HEK293 (cell line): ENCODE results near the gene TIMM44.

Experiments used
- SCRT2 ChIP-seq: fragments of 450-650 bp; formaldehyde crosslinking; IDR thresholded peaks from 2 replicates; pipeline ENCODE4 v1.5.1; 2016; ENCODE audit warnings: missing biosample characterization, missing genetic modification characterization
- ZBTB26 ChIP-seq: fragments of 450-650 bp; formaldehyde crosslinking; optimal IDR thresholded peaks from 2 replicates; pipeline ENCODE3; 2016; ENCODE audit warnings: missing biosample characterization, mild to moderate bottlenecking, missing genetic modification characterization
- ZBTB48 ChIP-seq: fragments of 450-650 bp; formaldehyde crosslinking; IDR thresholded peaks from 2 replicates; pipeline ENCODE4 v1.5.1; 2016; ENCODE audit warnings: missing biosample characterization, missing genetic modification characterization
- ZNF274 ChIP-seq, 2 experiments: fragments of 200-500 bp in 1 of 2; fragments of 450-650 bp in 1 of 2; sonication (Bioruptor generic) in 1 of 2; formaldehyde crosslinking in 1 of 2; IDR thresholded peaks; 2 replicates each; pipeline versions ENCODE4 v1.5.1 to v1.6.1; 2014 to 2016; ENCODE audit warnings: borderline replicate concordance in 1 of 2, inconsistent platforms in 1 of 2, low read length in 1 of 2, missing biosample characterization in 1 of 2, missing genetic modification characterization in 1 of 2
- ZNF48 ChIP-seq: fragments of 450-650 bp; formaldehyde crosslinking; IDR thresholded peaks from 2 replicates; pipeline ENCODE4 v1.5.1; 2016; ENCODE audit warnings: missing biosample characterization, missing genetic modification characterization
- ZNF488 ChIP-seq: fragments of 450-650 bp; formaldehyde crosslinking; IDR thresholded peaks from 2 replicates; pipeline ENCODE4 v1.5.1; 2016; ENCODE audit warnings: missing biosample characterization, missing genetic modification characterization
- ZNF521 ChIP-seq: fragments of 450-650 bp; formaldehyde crosslinking; IDR thresholded peaks from 2 replicates; pipeline ENCODE4 v1.5.1; 2017; ENCODE audit warnings: missing biosample characterization, mild to moderate bottlenecking, missing genetic modification characterization
- ZNF76 ChIP-seq: fragments of 450-650 bp; formaldehyde crosslinking; IDR thresholded peaks from 2 replicates; pipeline ENCODE4; 2016; ENCODE audit warnings: low read depth, missing biosample characterization, missing genetic modification characterization, borderline replicate concordance
- ZNF792 ChIP-seq: fragments of 450-650 bp; formaldehyde crosslinking; IDR thresholded peaks from 2 replicates; pipeline ENCODE4 v1.5.1; 2016; ENCODE audit warnings: missing biosample characterization, missing genetic modification characterization
- TF ChIP-seq, protein P1 (sequence below): fragments of 450-650 bp; formaldehyde crosslinking; IDR thresholded peaks from 2 replicates; pipeline ENCODE4 v1.5.1; 2016; ENCODE audit warnings: missing biosample characterization, missing genetic modification characterization
- TF ChIP-seq, protein P2 (sequence below): fragments of 450-650 bp; formaldehyde crosslinking; IDR thresholded peaks from 2 replicates; pipeline ENCODE4 v1.5.1; 2016; ENCODE audit warnings: missing biosample characterization, missing genetic modification characterization, low read depth

DNA sequence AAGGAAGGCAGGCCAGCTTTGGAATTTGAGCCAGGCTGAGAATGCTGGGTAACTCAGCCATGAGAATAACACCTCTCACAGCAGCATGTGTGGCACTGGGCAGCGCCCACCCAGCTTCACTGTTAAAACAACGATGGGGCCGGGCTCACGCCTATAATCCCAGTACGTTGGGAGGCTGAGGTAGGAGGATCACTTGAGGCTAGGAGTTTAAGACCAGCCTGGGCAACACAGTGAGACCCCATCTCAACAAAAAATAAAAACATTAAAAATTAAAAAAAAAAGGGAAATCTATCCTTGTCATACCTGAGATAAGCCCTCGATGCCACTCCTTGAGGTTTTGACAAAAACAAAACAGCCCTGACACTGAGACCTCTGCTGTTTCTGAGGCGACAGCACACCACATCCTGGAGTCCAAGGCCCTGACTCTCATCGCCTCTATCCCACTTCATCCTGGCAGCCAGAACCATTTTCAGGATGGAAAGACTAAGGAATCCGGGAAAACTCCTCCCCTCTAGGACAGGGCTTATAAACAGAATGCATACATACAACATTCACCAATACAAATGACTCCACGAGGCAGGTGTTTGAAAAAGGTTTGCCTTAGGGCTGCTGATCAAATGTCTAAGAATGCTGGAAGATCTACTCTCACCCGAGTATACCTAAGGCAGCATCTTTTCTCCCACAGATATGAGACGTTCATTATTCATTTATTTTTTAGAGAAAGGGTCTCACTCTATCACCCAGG lies 22.6 kb upstream of the TIMM44 start:
- no peak for TF ChIP-seq ZNF274 (IDR thresholded peaks at IDR 0.05; ENCODE audit: low read length)
- no peak for TF ChIP-seq ZNF274 (tag by site-specific recombination; IDR thresholded peaks at IDR 0.05; ENCODE audit: borderline replicate concordance)
- TF ChIP-seq ZNF488 (tag by site-specific recombination): no peak
- TF ChIP-seq, protein P1, sequence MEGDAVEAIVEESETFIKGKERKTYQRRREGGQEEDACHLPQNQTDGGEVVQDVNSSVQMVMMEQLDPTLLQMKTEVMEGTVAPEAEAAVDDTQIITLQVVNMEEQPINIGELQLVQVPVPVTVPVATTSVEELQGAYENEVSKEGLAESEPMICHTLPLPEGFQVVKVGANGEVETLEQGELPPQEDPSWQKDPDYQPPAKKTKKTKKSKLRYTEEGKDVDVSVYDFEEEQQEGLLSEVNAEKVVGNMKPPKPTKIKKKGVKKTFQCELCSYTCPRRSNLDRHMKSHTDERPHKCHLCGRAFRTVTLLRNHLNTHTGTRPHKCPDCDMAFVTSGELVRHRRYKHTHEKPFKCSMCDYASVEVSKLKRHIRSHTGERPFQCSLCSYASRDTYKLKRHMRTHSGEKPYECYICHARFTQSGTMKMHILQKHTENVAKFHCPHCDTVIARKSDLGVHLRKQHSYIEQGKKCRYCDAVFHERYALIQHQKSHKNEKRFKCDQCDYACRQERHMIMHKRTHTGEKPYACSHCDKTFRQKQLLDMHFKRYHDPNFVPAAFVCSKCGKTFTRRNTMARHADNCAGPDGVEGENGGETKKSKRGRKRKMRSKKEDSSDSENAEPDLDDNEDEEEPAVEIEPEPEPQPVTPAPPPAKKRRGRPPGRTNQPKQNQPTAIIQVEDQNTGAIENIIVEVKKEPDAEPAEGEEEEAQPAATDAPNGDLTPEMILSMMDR: no peak
- TF ChIP-seq SCRT2 (tag by site-specific recombination): no peak
- no peak for TF ChIP-seq ZBTB48
- TF ChIP-seq ZNF76 (tag by site-specific recombination): no peak
- TF ChIP-seq, protein P2, sequence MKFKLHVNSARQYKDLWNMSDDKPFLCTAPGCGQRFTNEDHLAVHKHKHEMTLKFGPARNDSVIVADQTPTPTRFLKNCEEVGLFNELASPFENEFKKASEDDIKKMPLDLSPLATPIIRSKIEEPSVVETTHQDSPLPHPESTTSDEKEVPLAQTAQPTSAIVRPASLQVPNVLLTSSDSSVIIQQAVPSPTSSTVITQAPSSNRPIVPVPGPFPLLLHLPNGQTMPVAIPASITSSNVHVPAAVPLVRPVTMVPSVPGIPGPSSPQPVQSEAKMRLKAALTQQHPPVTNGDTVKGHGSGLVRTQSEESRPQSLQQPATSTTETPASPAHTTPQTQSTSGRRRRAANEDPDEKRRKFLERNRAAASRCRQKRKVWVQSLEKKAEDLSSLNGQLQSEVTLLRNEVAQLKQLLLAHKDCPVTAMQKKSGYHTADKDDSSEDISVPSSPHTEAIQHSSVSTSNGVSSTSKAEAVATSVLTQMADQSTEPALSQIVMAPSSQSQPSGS (tag by site-specific recombination): no peak
- TF ChIP-seq ZNF792 (tag by site-specific recombination): no peak
- no peak for TF ChIP-seq ZBTB26
- TF ChIP-seq ZNF521 (tag by site-specific recombination): no peak
- TF ChIP-seq ZNF48 (tag by site-specific recombination): no peak
